Myocyte (in vitro differentiated cells): ENCODE data around the gene SPPL2B. TPM values are rescaled to one million over a fixed set of nuclear protein-coding genes. Genes with fewer than 3 reads are reported as not detected.

Experiments
- DNase-seq: peaks from one replicate; pipeline ENCODE4 v3.0.0-alpha.2; 2012; ENCODE audit warnings: low read depth
- total RNA-seq: library from RNA; depleted of rRNA; stranded (reverse); fragments of >200 nt; gene quantifications from 2 replicates; pipeline ENCODE4 v1.2.3, GENCODE V29; 2014

SPPL2B gene
- total RNA-seq, 1 donor from 2014 or later, result 36.1 TPM

GRCh38 chr19:2321565-2322283 lies 6.8 kb upstream of the SPPL2B start:
- no peak for DNase-seq

DNA sequence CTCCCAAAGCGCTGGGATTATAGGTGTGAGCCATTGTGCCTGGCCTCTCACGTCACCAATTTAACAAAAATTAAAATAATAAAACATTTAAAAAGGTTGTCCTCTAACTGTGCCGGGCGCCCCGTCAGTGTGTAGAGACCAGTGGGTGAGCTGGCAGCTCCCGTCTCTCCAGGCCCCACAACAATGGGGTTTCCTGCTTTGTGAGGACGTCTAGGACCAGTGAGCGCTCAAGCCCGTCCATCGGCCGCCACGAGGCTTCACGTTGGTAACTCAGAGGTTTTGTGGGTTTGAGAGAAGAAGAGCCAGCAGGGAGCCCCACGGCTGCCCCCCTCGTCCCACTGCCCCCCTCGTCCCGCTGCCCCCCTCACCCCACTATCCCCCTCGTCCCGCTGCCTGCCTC lies 4.8 kb upstream of the SPPL2B start:
- DNase-seq, result no peak

DNA sequence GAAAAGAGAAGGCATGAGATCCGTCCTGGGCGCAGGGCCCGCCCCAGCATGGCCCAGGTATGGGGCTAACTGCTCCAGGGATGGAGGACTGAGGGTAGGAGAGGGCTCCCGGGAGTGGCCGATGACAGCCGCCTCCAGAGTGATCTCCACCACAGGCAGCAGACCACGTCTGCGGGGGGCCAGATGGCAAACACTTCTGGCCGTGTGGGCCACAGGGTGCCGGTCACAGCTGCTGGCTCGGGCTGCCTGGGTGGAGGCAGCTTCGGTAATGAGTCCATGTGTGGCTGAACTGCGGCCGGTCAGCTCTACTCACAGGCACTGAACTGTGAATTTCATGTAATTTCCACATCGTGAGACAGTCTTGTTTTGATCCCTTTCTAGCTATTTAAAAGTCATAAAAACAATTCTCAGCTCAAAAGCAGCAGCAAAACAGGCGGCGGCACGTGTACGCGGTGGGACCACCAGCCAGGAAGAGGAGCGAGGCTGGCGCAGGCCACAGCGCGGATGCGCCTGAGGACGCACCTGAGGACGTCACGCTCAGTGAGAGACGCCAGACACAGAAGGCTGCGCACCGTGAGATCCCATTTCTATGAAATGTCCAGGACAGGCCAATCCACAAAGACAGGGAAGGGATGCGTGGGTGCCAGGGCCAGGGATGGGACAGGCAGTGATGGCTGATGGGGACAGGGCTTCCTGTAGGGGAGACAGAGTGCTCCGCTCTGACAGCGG lies 4.1 kb upstream of the SPPL2B start:
- DNase-seq, result no peak

- DNase-seq, result no peak
Measured at GRCh38 chr19:2325281-2326046, 3.0 kb upstream of the SPPL2B start.

- no peak for DNase-seq
Measured at GRCh38 chr19:2326699-2327360, 1.7 kb upstream of the SPPL2B start.

DNA sequence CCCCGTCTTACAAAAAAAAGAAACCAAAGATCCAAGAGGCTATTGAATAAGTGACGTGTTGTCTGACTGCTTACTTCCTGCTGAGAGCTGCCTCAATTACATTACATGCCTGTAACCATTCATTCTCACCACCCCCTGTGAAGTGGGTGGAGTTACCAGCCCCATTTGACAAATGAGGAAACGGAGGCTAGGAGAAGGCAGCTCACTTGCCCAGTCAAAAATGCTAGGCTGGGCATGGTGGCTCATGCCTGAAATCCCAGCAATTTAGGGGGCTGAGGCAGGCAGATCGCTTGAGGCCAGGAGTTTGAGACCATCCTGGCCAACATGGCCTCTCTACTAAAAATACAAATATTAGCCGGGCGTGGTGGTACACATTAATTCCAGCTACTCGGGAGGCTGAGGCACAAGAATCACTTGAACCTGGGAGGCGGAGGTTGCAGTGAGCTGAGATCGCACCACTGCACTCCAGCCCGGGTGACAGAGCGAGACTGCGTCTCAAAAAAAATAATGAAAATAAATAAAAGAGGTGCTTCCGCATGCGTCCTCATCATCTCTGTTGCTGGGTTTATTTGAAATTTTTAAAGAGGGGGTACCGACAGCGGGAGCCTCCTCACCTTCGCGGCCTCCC lies 597 bp upstream of the SPPL2B start:
- peak; percentile 62 for DNase-seq

- no peak for DNase-seq
Measured at GRCh38 chr19:2329149-2329478, 630 bp downstream of the SPPL2B start.

- no peak for DNase-seq
Measured at GRCh38 chr19:2329501-2329916, 1.0 kb downstream of the SPPL2B start.

DNA sequence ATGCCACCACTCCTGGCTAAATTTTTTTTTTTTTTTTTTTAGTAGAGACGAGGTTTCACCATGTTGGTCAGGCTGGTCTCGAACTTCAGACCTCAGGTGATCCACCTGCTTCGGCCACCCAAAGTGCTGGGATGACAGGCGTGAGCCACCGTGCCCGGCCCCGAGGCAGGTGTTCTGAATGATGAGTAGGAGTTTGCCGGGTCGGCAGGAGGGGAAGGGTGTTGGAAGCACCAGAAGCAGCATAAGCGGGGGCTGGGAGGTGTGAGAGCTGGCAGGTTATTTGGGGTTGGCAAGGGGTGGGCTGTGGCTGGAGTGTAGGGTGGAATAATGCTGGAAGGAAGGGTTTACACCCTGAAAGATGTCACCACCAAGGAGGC lies 1.8 kb downstream of the SPPL2B start:
- no peak for DNase-seq

GRCh38 chr19:2330632-2331284 lies 2.3 kb downstream of the SPPL2B start:
- DNase-seq, result peak; percentile 41

DNA sequence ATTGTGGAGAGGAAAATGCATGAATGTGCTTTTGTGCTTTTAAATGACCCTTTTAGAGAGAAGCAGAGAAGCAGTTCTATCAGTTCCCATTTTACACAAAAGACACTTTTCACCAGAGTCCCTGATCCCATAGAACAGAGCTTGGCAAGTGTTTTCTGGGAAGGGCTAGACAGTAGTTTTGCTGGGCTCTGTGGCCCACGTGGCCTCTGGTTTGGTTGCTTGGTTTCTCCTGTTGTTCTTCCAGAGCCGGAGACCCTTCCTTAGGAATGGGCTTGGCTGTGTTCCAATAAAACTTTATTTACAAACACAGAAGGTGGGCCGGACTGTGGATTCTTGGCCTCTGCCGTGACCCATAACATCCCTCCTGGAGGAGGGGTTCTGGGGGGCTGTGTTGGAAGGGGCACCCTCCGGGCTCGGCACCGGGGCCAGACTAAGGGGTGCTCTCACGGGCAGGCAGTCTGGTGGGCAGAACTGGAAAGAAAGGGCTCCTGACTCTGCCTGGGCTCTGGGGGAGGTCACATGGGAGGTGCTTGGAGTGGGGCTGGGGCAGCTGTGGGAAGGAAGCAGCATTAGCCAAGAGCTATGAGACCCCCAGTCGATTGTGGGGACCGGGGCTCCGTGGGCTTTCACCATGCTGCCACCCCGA lies 3.2 kb downstream of the SPPL2B start:
- DNase-seq, result no peak

GRCh38 chr19:2332341-2333026 lies 4.0 kb downstream of the SPPL2B start:
- DNase-seq, result peak; percentile 49

DNA sequence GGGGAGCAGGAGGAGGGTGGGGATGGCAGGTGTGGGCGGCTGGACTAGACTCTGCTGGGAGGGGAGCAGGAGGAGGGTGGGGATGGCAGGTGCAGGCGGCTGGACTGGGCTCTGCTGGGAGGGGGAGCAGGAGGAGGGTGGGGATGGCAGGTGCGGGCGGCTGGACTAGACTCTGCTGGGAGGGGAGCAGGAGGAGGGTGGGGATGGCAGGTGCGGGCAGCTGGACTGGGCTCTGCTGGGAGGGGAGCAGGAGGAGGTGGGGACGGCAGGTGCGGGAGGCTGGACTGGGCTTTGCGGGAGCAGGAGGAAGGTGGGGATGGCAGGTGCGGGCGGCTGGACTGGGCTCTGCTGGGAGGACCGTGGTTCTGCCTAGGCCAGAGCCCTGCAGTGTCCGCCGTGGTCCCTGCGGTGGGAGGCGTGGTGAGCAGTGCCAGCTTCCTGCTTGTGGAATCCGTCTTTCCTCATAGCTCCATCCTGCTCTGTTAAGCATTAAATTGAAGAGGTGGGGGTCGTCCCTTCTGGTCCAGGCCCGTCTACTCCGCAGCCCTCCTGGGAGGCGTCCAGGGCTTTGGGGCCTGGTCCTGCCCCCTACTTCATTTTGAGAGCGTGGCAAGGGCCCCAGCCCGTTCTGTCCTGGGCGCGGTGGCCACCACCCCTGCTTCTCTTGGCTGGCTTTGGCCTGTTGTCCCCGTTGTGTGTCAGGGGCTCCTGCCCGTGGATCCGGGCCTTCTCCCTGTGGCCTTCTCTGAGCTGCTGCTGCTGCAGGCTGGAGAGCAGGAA lies 4.7 kb downstream of the SPPL2B start:
- DNase-seq, result peak; percentile 76

DNA sequence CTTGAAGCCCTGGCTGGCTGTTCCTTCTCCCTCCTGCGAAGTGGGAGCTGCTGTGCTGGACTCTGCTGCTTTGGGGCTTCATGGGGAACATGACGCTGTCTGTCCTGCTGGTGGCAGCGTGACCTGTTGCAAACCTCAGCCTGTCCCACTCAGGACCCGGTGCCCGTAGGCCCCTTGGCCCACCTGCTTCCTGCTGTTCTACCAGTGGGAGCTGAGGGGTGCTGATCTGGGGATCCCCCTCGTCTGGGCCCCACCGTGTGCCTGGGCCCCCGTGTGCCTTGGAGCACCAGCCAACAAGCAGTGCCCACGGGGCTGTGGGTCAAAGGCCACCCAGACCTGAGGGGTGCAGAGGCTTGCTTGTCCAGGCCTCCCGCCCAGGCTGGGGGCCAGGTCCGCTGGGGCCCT lies 5.3 kb downstream of the SPPL2B start:
- no peak for DNase-seq

DNA sequence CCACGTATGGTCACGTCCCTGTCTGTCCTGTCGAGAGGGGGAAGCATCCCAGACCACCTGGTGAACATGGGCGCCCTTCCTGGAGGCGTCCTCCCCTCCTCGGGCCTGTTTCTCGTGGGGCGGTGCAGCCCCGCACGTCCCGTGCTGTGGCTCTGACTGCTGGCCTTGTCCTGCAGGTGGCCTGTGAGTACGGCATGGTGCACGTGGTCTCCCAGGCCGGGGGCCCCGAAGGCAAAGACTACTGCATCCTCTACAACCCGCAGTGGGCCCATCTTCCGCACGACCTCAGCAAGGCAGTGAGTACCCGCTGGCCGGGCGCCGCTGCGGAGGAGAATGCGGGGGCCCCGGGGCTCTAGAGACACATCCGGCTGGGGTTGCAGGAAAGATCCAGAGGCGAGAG lies 5.9 kb downstream of the SPPL2B start:
- DNase-seq, result no peak

DNA sequence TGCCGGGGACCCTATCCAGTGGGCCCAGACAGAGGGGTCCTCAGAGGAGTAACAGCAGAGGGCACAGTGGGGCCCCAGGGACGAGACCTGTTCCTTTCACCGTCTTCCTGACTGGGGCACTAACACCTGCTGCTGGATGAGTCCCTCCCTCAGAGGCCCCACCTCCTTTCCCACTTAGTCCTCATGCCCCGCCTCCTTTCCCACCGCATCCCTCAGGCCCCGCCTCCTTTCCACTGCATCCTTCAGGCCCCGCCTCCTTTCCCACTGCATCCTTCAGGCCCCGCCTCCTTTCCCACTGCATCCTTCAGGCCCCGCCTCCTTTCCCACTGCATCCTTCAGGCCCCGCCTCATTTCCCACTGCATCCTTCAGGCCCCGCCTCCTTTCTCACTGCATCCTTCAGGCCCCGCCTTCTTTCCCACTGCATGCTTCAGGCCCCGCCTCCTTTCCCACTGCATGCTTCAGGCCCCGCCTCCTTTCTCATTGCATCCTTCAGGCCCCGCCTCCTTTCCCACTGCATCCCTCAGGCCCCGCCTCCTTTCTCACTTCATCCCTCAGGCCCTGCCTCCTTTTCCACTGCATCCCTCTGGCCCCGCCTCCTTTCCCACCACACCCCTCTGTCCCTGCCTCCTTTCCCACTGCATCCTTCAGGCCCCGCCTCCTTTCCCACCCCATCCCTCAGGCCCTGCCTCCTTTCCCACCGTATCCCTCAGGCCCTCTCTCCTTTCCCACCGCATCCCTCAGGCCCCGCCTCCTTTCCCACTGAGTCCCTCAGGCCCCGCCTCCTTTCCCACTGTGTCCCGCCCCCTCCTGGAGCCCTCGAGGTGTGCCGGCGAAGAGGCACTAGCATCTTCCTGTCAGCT lies 6.7 kb downstream of the SPPL2B start:
- no peak for DNase-seq

DNA sequence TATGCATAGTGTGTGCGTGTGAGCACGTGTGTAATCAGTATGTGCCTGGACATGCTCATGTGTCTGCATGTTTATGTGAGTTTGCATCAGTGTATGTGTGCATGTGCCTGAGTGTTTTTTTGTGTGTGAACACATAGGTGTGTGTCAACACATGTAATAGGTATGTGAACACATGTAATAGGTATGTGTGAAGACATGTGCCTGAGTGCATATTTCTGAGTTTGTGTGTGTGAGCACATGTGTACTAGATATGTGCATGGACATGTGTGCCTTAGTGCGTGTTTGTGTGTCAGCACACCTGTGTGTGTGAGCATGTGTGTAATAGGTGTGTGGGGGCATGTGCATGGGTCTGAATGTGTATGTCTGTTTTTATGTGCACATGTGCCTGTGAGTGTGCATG lies 7.4 kb downstream of the SPPL2B start:
- no peak for DNase-seq
